Measurements from ENCODE around the gene CDHR5. TPM values are rescaled to one million over a fixed set of nuclear protein-coding genes. Genes with fewer than 3 reads are reported as not detected.

CDHR5 gene
- total RNA-seq, 3 donors from 2014 or later (not counting 1 experiment from before 2014, with no cell fraction given): not detected

DNA sequence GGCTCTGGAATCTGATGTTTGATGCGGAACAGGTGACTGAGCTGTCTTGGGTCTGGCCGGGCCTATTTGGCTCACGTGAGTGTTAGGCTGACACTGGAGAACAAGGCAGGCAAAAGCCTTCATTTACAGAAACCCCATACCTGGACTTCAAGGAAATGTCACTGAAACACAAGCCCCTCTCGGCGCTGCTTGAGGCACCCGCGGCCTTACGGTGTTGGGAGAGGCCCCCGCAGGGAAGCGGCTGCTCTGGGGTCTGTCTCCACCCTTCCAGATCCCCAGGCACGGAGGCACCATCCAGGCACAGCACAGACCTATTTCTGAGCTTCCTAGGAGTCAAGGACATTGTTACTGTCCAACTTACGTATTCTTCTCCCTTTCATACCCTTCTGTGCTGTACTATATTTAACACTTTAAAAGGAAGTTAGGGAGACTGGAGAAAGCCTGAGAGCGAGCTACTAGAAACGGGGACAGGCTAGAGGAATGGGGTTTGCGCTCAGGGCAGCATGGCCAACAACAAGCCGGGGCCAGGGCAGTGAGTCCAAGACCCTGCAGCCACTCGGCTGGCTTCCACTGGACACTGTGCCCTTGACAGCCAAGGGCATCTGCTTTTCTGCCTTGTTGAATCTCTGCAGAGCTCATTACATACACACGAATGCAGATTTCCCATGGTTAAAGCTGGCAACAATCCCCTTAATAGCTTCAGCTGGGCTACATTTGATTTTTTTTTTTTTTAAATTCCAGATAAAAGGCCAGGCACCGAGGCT, 36.1 kb upstream of the CDHR5 start:
- Mint-ChIP-seq H3K36me3 (no peaks in the 10 kb centered on the region), H3K9me3 (no peaks in the 10 kb centered on the region), H3K27ac (no peak overlapping the region), H3K4me1 (peaks cover 0 to 6% of the 10 kb centered on the region in 2 donors), H3K4me3 (no peak overlapping the region), H3K27me3 (ENCODE audit: low read depth in 2 of 2) (no peaks in the 10 kb centered on the region)
- Histone ChIP-seq H3K27me3 (ENCODE audit: control insufficient read depth, insufficient read depth, low read length) (no peaks in the 10 kb centered on the region), H3K4me3 (ENCODE audit: low read length) (no peak overlapping the region), H3K4me1 (ENCODE audit: control insufficient read depth, insufficient read depth, low read length) (no peaks in the 10 kb centered on the region), H3K27ac (ENCODE audit: low read length) (no peak overlapping the region), H3K9me3 (ENCODE audit: control insufficient read depth, insufficient read depth, low read length) (no peaks in the 10 kb centered on the region), H3K36me3 (ENCODE audit: control insufficient read depth, insufficient read depth, low read length) (peaks cover 14% of the 10 kb centered on the region)
- 97% methylated on average over 19 of the region's 19 CpGs for WGBS (ENCODE audit: insufficient coverage)
- ATAC-seq (no peak), DNase-seq (no peak)
- TF ChIP-seq, protein P1, sequence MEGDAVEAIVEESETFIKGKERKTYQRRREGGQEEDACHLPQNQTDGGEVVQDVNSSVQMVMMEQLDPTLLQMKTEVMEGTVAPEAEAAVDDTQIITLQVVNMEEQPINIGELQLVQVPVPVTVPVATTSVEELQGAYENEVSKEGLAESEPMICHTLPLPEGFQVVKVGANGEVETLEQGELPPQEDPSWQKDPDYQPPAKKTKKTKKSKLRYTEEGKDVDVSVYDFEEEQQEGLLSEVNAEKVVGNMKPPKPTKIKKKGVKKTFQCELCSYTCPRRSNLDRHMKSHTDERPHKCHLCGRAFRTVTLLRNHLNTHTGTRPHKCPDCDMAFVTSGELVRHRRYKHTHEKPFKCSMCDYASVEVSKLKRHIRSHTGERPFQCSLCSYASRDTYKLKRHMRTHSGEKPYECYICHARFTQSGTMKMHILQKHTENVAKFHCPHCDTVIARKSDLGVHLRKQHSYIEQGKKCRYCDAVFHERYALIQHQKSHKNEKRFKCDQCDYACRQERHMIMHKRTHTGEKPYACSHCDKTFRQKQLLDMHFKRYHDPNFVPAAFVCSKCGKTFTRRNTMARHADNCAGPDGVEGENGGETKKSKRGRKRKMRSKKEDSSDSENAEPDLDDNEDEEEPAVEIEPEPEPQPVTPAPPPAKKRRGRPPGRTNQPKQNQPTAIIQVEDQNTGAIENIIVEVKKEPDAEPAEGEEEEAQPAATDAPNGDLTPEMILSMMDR (IDR thresholded peaks at IDR 0.05): no peak
- intact Hi-C loops (cut with micrococcal nuclease): no loop called here

DNA sequence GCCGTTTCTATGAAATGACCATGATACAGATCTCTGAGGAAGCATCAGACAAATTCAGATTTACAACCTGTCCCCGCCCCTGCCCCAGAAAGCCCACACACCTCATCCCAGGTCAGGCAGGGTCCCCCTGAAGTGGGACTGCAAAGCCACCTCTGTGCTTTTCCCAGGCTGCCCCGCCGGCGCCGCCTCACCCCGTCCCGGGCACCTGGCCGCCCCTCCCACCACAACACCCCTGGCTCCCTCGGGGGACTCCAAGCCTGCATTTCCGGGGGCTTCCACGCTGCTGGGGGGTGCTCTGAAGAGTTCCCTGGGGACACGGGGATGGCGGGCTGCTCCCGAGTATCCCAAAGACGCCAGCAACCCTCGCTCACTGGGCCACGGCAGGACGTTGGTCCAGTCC, 35.5 kb upstream of the CDHR5 start:
- Histone ChIP-seq H3K27ac (ENCODE audit: low read length) (no peak overlapping the region), H3K4me3 (ENCODE audit: low read length) (no peak overlapping the region), H3K4me1 (ENCODE audit: control insufficient read depth, insufficient read depth, low read length) (no peaks in the 10 kb centered on the region), H3K36me3 (ENCODE audit: control insufficient read depth, insufficient read depth, low read length) (peaks cover 10% of the 10 kb centered on the region), H3K27me3 (ENCODE audit: control insufficient read depth, insufficient read depth, low read length) (no peaks in the 10 kb centered on the region), H3K9me3 (ENCODE audit: control insufficient read depth, insufficient read depth, low read length) (no peaks in the 10 kb centered on the region)
- Mint-ChIP-seq H3K4me3 (no peak overlapping the region), H3K36me3 (no peaks in the 10 kb centered on the region), H3K9me3 (no peaks in the 10 kb centered on the region), H3K27ac (no peak overlapping the region), H3K27me3 (ENCODE audit: low read depth in 2 of 2) (no peaks in the 10 kb centered on the region), H3K4me1 (peaks cover 0 to 6% of the 10 kb centered on the region in 2 donors)
- no peak for ATAC-seq
- intact Hi-C loops (cut with micrococcal nuclease): no loop called here
- TF ChIP-seq, protein P1 (IDR thresholded peaks at IDR 0.05): no peak
- 97% methylated on average over 19 of the region's 19 CpGs for WGBS (ENCODE audit: insufficient coverage)
- DNase-seq: no peak

DNA sequence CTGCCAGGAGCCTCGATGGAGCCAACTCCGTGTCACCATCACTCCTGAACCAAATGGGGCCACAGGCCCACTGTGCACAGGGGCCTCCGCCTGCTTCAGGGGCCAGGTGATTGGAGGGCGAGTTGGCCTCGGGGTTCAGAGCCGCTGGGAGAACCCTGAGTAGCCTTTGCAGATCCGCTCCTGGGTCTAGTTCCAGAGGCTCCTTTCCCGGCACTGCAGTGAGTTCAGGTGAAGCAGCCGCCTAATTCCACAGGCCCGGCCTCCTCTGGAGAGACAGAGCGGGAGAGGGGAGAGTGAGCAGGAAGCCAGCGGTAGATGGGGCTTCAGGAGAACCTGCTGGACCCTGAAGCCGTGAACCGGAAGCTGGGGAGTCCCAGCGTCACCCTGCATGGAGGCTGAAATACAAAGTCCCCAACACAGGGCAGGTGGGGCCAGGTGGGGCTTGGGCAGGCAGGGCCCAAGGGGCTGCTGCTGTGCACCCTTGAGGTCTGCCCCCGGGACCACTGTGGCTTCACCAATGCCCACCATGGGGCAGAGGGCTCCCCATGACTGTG, 34.9 kb upstream of the CDHR5 start:
- Mint-ChIP-seq H3K9me3 (no peaks in the 10 kb centered on the region), H3K4me3 (no peak overlapping the region), H3K27ac (no peak overlapping the region), H3K4me1 (peaks cover 0 to 6% of the 10 kb centered on the region in 2 donors), H3K36me3 (no peaks in the 10 kb centered on the region), H3K27me3 (ENCODE audit: low read depth in 2 of 2) (no peaks in the 10 kb centered on the region)
- Histone ChIP-seq H3K4me3 (ENCODE audit: low read length) (no peak overlapping the region), H3K4me1 (ENCODE audit: control insufficient read depth, insufficient read depth, low read length) (no peaks in the 10 kb centered on the region), H3K27me3 (ENCODE audit: control insufficient read depth, insufficient read depth, low read length) (no peaks in the 10 kb centered on the region), H3K27ac (ENCODE audit: low read length) (no peak overlapping the region), H3K9me3 (ENCODE audit: control insufficient read depth, insufficient read depth, low read length) (no peaks in the 10 kb centered on the region), H3K36me3 (ENCODE audit: control insufficient read depth, insufficient read depth, low read length) (peaks cover 10% of the 10 kb centered on the region)
- DNase-seq (no peak), ATAC-seq (no peak)
- TF ChIP-seq, protein P1 (IDR thresholded peaks at IDR 0.05): no peak
- 94% methylated on average over 16 of the region's 16 CpGs for WGBS (ENCODE audit: insufficient coverage)
- intact Hi-C loops (cut with micrococcal nuclease): loop anchor here (10.0 kb wide), 1 partner anchor 65 kb away; no protein-coding TSS in a partner anchor

All from natural killer cell (primary cell).